NCI-H1930 (cell line): ENCODE measurements around the gene CYP2B6.
"Not testable (repeated sequence)": the region's sequence is repeated elsewhere in the genome, so short reads cannot be mapped to it uniquely, and the experiment has no call there.

Experiments used
- DNase-seq, 2 experiments: peaks; one replicate each; lab custom pipeline; 2025; lab: John Stamatoyannopoulos, UW

The CYP2B6 gene

GRCh38 chr19:40990972-40991381 is at the start of gene CYP2B6:
CYP2B6 (plus strand) TSS chr19:40991282; CDS start chr19:40991306, 24 bp downstream.
- DNase-seq: no peak

DNA sequence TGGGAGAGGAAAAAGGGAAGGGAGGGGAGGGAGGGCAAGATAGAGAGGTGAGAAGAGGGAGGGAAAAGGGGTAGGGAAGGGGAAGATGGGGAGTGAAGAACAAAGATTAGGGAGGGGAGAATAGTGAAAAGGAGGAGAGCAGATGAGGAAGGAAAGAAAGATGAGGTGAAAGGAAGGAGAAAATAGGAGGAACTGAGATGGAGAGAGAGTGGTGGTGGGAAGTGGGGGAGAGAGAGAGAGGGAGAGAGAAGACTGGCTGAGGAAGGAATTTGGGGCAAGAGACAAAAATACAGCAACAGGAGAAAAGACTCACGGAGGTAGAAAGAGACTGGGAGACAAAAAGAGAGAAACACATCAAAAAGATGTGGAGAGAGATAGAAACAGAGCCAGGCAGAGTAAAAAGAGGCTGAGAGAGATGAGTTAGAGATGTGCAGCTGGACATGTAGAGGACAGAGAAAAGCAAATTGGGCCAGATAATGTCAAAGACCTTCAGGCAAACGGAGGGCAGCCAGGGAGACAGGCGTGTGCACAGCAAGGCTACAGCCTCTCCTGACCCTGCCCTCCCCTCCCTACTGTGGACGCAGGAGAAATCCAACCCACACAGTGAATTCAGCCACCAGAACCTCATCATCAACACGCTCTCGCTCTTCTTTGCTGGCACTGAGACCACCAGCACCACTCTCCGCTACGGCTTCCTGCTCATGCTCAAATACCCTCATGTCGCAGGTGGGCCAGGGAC is 49.4 kb upstream of the CYP2B6 start:
- DNase-seq: no peak

DNA sequence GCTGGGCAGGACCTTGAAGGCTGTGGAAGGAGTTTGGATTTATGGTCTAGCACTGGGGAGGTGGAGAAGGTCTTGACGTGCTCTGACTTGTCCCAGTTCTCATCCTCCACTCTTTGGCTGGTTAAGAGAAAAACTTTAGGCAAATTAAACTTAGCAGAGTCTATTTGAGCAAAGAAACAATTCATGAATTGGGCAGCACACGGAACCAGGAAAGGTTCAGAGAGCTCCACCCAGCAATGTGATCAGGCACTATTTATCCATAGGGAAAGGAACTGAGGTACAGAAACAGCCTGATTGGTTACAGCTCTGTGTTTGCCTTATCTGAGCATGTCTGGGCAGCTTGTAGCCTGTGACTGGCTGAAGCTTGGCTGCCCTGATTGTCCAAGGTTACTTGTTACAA is 45.4 kb upstream of the CYP2B6 start:
- no peak for DNase-seq

GRCh38 chr19:40947114-40947513 is 44.0 kb upstream of the CYP2B6 start:
- DNase-seq: no peak

DNA sequence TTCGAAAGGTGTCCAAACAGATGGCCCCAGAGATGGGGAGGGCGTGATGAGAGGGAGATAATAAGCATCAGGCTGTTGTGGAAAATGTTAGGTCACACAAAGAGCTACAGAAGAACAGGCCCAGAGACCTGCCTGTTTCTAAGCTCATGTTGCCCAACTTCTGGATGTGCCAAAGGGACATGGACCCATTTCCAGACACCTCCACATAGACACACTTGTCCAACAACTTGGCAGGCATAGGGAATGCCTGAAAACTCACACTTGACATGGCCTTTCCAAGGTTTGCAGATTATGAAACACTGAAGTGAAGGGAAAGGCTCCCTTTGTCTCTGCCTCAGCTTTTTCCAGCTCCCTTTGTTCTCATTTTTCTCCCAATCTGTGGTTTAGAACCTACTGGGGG is 43.5 kb upstream of the CYP2B6 start:
- no peak for DNase-seq

DNA sequence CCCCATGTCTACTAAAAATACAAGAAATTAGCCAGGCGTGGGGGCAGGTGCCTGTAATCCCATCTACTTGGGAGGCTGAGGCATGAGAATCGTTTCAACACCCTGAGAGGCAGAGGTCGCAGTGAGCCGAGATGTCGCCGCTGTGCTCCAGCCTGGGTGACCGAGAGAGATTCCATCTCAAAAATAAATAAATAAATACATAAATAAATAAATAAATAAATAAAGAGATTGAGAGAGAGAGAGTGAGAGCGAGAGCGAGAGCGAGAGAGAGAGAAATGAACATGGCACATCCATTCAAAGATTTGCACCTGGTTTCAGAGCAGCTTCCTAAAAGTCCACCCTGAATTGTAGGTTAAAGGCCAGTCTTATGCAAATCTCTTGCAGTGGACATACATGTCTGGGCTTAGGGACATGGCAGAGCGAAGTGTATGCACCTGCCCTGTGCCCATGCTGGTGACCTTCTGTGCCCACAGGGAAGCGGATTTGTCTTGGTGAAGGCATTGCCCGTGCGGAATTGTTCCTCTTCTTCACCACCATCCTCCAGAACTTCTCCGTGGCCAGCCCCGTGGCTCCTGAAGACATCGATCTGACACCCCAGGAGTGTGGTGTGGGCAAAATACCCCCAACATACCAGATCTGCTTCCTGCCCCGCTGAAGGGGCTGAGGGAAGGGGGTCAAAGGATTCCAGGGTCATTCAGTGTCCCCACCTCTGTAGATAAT is 42.3 kb upstream of the CYP2B6 start:
- no peak for DNase-seq

DNA sequence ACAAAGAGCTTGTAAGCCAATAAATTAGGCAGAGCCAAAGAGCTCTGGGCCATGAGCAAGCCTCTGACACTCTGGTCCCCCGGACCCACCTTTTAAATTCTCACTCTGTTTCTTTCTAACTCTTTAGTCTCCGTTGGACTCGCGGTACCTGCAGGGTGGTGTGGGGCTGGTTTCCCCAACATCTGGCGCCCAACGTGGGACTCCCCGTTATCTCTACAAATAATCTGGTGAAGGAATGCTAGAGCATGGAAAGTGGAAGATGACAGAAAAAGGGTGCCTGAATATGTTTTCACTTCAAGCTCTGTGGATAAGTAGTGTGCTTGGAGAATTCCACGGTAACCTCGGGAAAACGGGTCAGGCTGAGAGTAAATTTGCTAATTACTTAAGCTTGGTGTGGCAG is 36.5 kb upstream of the CYP2B6 start:
- no peak for DNase-seq

- no peak for DNase-seq
These were observed 31.7 kb upstream of the CYP2B6 start for GRCh38 chr19:40959338-40959737.

GRCh38 chr19:40960062-40960685 is 30.9 kb upstream of the CYP2B6 start:
- DNase-seq: no peak

- no peak for DNase-seq
These were observed 30.3 kb upstream of the CYP2B6 start for GRCh38 chr19:40960780-40961179.

DNA sequence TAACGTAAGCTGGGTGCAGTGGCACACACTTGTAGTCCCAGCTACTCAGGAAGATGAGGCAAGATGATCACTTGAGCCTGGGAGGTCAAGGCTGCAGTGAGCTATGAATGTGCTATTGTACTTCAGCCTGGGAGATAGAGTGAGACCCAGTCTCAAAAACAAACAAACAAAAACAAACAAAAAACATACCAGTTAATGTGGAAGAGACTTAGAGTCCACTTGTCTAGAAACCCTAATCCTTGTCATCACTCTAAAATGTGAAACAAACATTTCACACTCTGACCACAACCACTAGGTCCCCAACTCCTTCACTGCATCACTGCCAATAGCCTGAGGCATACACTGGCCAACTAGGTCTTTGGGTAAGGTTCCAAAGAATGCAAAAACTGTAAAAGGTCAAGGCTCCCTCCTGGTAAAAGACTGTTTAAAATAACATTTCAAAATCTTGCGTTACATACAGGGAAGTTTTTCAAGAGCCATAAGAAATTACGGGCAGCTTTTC is 28.6 kb upstream of the CYP2B6 start:
- DNase-seq: no peak

DNA sequence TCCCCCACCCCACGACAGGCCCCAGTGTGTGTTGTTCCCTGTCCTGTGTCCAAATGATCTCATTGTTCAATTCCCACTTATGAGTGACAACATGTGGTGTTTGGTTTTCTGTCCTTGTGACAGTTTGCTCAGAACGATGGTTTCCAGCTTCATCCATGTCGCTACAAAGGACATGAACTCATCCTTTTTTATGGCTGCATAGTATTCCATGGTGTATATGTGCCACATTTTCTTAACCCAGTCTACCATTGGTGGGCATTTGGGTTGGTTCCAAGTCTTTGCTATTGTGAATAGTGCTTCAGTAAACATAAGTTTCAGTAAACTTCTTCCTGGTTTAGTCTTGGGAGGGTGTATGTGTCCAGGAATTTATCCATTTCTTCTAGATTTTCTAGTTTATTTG is 26.7 kb upstream of the CYP2B6 start:
- DNase-seq: not testable (repeated sequence)

DNA sequence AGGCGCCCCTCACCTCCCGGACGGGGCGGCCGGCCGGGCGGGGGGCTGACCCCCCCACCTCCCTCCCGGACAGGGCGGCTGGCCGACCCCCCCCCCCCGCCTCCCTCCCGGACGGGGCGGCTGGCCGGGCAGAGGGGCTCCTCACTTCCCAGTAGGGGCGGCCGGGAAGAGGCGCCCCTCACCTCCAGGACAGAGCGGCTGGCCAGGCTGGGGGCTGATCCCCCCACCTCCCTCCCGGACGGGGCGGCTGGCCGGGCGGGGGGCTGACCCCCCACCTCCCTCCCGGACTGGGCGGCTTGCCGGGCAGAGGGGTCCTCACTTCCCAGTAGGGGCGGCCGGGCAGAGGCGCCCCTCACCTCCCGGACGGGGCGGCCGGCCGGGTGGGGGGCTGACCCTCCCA is 25.7 kb upstream of the CYP2B6 start:
- DNase-seq: not testable (repeated sequence)

DNA sequence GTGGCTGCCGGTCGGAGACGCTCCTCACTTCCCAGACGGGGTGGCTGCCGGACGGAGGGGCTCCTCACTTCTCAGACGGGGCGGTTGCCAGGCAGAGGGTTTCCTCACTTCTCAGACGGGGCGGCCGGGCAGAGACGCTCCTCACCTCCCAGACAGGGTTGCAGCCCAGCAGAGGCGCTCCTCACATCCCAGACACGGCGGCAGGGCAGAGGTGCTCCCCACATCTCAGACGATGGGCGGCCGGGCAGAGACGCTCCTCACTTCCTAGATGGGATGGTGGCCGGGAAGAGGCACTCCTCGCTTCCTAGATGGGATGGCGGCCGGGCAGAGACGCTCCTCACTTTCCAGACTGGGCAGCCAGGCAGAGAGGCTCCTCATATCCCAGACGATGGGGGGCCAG is 24.5 kb upstream of the CYP2B6 start:
- not testable (repeated sequence) for DNase-seq

DNA sequence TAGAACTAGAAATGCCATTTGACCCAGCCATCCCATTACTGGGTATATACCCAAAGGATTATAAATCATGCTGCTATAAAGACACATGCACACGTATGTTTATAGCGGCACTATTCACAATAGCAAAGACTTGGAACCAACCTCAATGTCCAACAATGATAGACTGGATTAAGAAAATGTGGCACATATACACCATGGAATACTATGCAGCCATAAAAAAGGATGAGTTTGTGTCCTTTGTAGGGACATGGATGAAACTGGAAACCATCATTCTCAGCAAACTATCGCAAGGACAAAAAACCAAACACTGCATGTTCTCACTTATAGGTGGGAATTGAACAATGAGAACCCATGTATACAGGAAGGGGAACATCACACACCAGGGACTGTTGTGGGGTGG is 23.0 kb upstream of the CYP2B6 start:
- not testable (repeated sequence) for DNase-seq

DNA sequence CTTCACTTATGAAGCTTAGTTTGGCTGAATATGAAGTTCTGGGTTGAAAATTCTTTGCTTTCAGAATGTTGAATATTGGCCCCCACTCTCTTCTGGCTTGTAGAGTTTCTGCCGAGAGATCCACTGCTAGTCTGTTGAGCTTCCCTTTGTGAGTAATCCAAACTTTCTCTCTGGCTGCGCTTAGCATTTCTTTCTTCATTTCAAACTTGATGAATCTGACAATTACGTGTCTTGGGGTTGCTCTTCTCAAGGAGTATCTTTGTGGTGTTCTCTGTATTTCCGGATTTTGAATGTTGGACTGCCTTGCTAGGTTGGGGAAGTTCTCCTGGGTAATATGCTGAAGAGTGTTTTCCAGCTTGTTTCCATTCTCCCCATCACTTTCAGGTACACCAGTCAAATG is 21.4 kb upstream of the CYP2B6 start:
- DNase-seq: not testable (repeated sequence)

DNA sequence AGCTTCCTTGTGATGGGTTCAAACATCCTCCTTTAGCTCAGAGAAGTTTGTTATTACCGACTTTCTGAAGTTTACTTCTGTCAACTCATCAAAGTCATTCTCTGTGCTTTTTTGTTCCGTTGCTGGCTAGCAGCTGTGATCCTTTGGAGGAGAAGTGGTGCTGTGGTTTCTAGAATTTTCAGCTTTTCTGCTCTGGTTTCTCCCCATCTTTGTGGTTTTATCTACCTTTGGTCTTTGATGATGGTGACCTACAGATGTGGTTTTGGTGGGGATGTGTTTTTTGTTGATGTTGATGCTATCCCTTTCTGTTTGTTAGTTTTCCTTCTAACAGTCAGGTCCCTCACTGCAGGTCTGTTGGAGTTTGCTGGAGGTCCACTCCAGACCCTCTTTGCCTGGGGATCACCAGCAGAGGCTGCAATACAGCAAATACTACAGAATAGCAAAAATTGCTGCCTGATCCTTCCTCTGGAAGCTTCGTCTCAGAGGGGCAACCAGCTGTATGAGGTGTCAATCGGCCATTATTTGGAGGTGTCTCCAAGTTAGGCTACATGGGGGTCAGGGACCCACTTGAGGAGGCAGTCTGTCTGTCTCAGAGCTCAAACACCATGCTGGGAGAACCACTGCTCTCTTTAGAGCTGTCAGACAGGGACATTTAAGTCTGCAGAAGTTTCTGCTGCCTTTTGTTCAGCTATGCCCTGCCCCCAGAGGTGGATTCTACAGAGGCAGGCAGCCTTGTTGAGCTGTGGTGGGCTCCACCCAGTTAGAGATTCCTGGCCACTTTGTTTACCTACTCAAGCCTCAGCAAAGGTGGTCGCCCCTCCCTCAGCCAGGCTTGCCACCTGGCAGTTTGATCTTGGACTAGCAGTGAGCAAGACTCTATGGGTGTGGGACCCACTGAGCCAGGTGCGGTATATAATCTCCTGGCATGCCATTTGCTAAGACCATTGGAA is 20.4 kb upstream of the CYP2B6 start:
- not testable (repeated sequence) for DNase-seq

DNA sequence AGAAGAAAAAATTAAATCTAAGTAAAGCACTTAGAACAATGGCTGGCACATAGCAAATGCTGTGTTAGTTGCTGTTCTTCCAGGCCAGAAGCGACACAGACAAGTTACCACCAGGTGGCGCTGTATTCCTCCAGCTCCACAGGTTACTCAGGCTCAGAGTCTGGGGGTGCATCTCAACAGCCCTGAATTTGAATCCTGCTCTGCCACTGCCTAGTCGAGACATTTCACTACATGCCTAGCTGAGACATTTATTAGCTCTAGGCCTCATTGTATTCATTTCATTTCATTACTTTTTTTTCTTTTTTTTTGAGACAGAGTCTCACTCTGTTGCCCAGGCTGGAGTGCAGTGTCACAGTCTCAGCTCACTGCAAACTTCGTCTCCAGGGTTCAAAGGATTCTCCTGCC is 16.4 kb upstream of the CYP2B6 start:
- peak; percentile 10 to 71 for DNase-seq

GRCh38 chr19:40976134-40976533 is 14.9 kb upstream of the CYP2B6 start:
- no peak for DNase-seq

- no peak for DNase-seq
These were observed 14.4 kb upstream of the CYP2B6 start for GRCh38 chr19:40976724-40977123.

DNA sequence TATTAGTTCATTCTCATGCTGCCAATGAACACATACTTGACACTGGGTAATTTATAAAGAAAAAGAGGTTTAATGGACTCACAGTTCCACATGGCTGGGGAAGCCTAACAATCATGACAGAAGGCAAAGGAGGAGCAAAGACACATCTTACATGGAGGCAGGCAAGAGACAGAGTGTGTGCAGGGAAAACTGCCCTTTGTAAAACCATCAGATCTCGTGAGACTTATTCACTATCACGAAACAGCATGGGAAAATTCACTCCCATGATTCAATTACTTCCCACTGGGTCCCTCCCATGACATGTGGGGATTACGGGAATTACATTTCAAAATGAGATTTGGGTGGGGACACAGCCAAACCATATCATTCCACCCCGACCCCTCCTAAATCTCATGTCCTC is 11.3 kb upstream of the CYP2B6 start:
- DNase-seq: not testable (repeated sequence)
